GM12878 (cell line): Measurements from ENCODE around the gene ADH6. TPM values are rescaled to one million over a fixed set of nuclear protein-coding genes. Genes with fewer than 3 reads are reported as not detected.

Source experiments
- ATAC-seq: fragments of 200-7000 bp; cut with Tn5 transposase; 3 replicates; pipeline ENCODE4 v1.9.1; 2020; ENCODE audit warnings: mild to moderate bottlenecking, moderate library complexity
- BruUV-seq: library from RNA; stranded (reverse); fragments of 400-500 nt; replicated peaks from 2 replicates; lab custom pipeline; 2021; lab: Mats Ljungman, UMichigan
- CTCF ChIA-PET: fragments of 300-600 bp; sonication (Branson Sonifier 250); formaldehyde crosslinking; extraction: SDS; loops from one replicate; lab custom pipeline; 2021; ENCODE audit warnings: inconsistent platforms; lab: Yijun Ruan, JAX
- POLR2A ChIA-PET: fragments of 350-600 bp; formaldehyde crosslinking; extraction: SDS; loops from one replicate; lab custom pipeline; 2021; ENCODE audit warnings: inconsistent platforms; lab: Charles Lee
- RAD21 ChIA-PET: fragments of 300-600 bp; sonication (Branson Sonifier 250); formaldehyde crosslinking; loops from one replicate; lab custom pipeline; 2023; ENCODE audit warnings: antibody characterized with exemption; ENCODE audit not compliant: unreplicated experiment; lab: Charles Lee
- SMC1A ChIA-PET: fragments of 300-600 bp; sonication (Branson Sonifier 250); formaldehyde crosslinking; loops from one replicate; lab custom pipeline; 2023; ENCODE audit not compliant: unreplicated experiment, uncharacterized antibody; lab: Charles Lee
- DNase-seq: peaks from one replicate; pipeline ENCODE4 v3.0.0-alpha.2; 2011; ENCODE audit warnings: low read depth, low spot score
- FAIRE-seq: peaks from 3 replicates; lab custom pipeline; 2011; peaks lifted over from hg19 to GRCh38; lab: Jason Lieb, UNC
- H2AFZ ChIP-seq: 2 replicates; pipeline ENCODE4 v1.6.0; 2011; ENCODE audit warnings: low read depth, low read length, control low read depth; ENCODE audit not compliant: control insufficient read depth
- H3K27ac ChIP-seq: 2 replicates; pipeline ENCODE4 v1.5.1; 2011; ENCODE audit warnings: control low read depth; ENCODE audit not compliant: control insufficient read depth, insufficient read depth
- H3K27me3 ChIP-seq, 2 experiments: replicated peaks in 1 of 2; 2 replicates each; pipeline versions ENCODE4 v1.6.0 to v1.6.1; 2011; ENCODE audit warnings: low read length in 1 of 2; ENCODE audit not compliant: control insufficient read depth in 2 of 2, insufficient read depth in 2 of 2
- H3K36me3 ChIP-seq, 2 experiments: 2 replicates each; pipeline ENCODE4 v1.5.1; 2011; ENCODE audit warnings: low read length in 1 of 2; ENCODE audit not compliant: control insufficient read depth in 2 of 2, insufficient read depth in 2 of 2
- H3K4me1 ChIP-seq: 2 replicates; pipeline ENCODE4 v1.6.1; 2011; ENCODE audit warnings: mild to moderate bottlenecking, low read length, moderate library complexity, mixed read lengths; ENCODE audit not compliant: control insufficient read depth, insufficient read depth
- H3K4me2 ChIP-seq: 2 replicates; pipeline ENCODE4 v1.6.0; 2011; ENCODE audit warnings: control low read depth; ENCODE audit not compliant: control insufficient read depth, insufficient read depth
- H3K4me3 ChIP-seq: fragments of 200-600 bp; sonication (generic); 2 replicates; pipeline ENCODE4 v1.5.1; 2016
- H3K79me2 ChIP-seq: 2 replicates; pipeline ENCODE4 v1.6.0; 2011; ENCODE audit warnings: low read length; ENCODE audit not compliant: control insufficient read depth, insufficient read depth
- H3K9ac ChIP-seq: 2 replicates; pipeline ENCODE4 v1.8.0; 2011; ENCODE audit warnings: low read length, control low read depth, mixed read lengths; ENCODE audit not compliant: control insufficient read depth, insufficient read depth
- H3K9me3 ChIP-seq: replicated peaks from 3 replicates; pipeline ENCODE4 v1.5.1; 2011; ENCODE audit warnings: mild to moderate bottlenecking, low read length; ENCODE audit not compliant: control insufficient read depth, insufficient read depth
- H4K20me1 ChIP-seq: 2 replicates; pipeline ENCODE4 v1.6.0; 2011; ENCODE audit not compliant: control insufficient read depth, insufficient read depth
- ASH2L ChIP-seq: fragments of 300-600, 200-600 bp; sonication (generic); IDR thresholded peaks from 2 replicates; pipeline ENCODE4 v1.6.1; 2017; ENCODE audit warnings: low read depth, mild to moderate bottlenecking, borderline replicate concordance
- ATF3 ChIP-seq: IDR thresholded peaks from 2 replicates; pipeline ENCODE4 v1.6.1; 2011; ENCODE audit warnings: low read depth, mild to moderate bottlenecking, low read length, moderate library complexity, borderline replicate concordance; ENCODE audit errors: extremely low read depth
- BCLAF1 ChIP-seq: fragments of 450-650 bp; IDR thresholded peaks from 2 replicates; pipeline ENCODE4 v1.6.1; 2017; ENCODE audit warnings: antibody characterized with exemption, mild to moderate bottlenecking, moderate library complexity
- DPF2 ChIP-seq: fragments of 450-650 bp; IDR thresholded peaks from 2 replicates; pipeline ENCODE4 v1.6.1; 2017; ENCODE audit warnings: mild to moderate bottlenecking
- JUNB ChIP-seq: IDR thresholded peaks from 2 replicates; pipeline ENCODE4 v1.6.1; 2016; ENCODE audit warnings: antibody characterized with exemption, mild to moderate bottlenecking
- KLF5 ChIP-seq: fragments of 450-650 bp; IDR thresholded peaks from 2 replicates; pipeline ENCODE4 v1.6.1; 2014; ENCODE audit warnings: mild to moderate bottlenecking; ENCODE audit not compliant: partially characterized antibody
- MYC ChIP-seq: IDR thresholded peaks from 2 replicates; pipeline ENCODE4 v1.6.1; 2011; ENCODE audit warnings: mild to moderate bottlenecking, low read length, moderate library complexity, inconsistent platforms; ENCODE audit not compliant: insufficient read depth, insufficient replicate concordance, insufficient read length, severe bottlenecking
- SREBF2 ChIP-seq: IDR thresholded peaks from 2 replicates; pipeline ENCODE4 v1.6.1; 2012; ENCODE audit warnings: mild to moderate bottlenecking, low read length
- STAT3 ChIP-seq: IDR thresholded peaks from 2 replicates; pipeline ENCODE4 v1.6.1; 2011; ENCODE audit warnings: low read depth, low read length, improper control_type of control experiment
- ZNF622 ChIP-seq: fragments of 450-650 bp; IDR thresholded peaks from 2 replicates; pipeline ENCODE4 v1.6.1; 2017; ENCODE audit warnings: mild to moderate bottlenecking, inconsistent platforms
- WGBS: methylation state at CpG from one replicate; pipeline ENCODE4 v1.1.6; 2016; ENCODE audit warnings: low lambda C conversion rate; ENCODE audit not compliant: insufficient replicate concordance, insufficient coverage; ENCODE audit errors: missing lambda C conversion rate; 5-methylcytosine and 5-hydroxymethylcytosine counted together
- in situ Hi-C: fragments of 300-500 bp; cut with MboI; formaldehyde crosslinking; loops from 9 replicates; pipeline ENCODE4 v1.14.3; 2018; ENCODE audit warnings: mixed read lengths
- intact Hi-C: fragments of 100-400 bp; cut with micrococcal nuclease; formaldehyde crosslinking; loops from one replicate; pipeline ENCODE4 v1.14.2; 2022; ENCODE audit not compliant: unreplicated experiment
- polyA plus RNA-seq, 11 experiments: library from polyadenylated mRNA; depleted of rRNA in 4 of 11; unstranded in 6 of 11; stranded (reverse) in 5 of 11; fragments of >200 nt; fragmentation: Nextera tagmentation in 4 of 11; fragmentation: Illumina TruSeq in 1 of 11; extraction: Ambion mirVana in 4 of 11; extraction: Trizol in 1 of 11; gene quantifications; 1 replicate in 1 of 11; 2 replicates in 10 of 11; pipeline versions ENCODE4 v1.2.1 to v1.2.3, GENCODE V29; 2011 to 2016; ENCODE audit warnings: inconsistent platforms in 2 of 11, missing spikeins in 2 of 11, low read depth in 1 of 11
- total RNA-seq, 4 experiments: library from RNA; depleted of rRNA in 3 of 4; stranded (reverse); fragments of >200 nt in 3 of 4; fragmentation: Illumina TruSeq in 1 of 4; extraction: Trizol in 1 of 4; gene quantifications; 2 replicates each; pipeline versions ENCODE4 v1.2.1 to v1.2.3, GENCODE V29; 2013 to 2021

ADH6 gene
- total and polyA plus RNA-seq, 10 of the 15 experiments (the other 5 are each of a cell fraction or from before 2014, with no cell fraction given) = 0.03 to 0.16 TPM; not detected in 8

GRCh38 chr4:99166544-99166943 is 52.5 kb downstream of the ADH6 start:
- Histone ChIP-seq H3K27ac (no peak overlapping the region), H3K27me3 (no peaks in the 10 kb centered on the region), H3K9me3 (no peaks in the 10 kb centered on the region), H3K9ac (no peak overlapping the region), H3K4me2 (no peak overlapping the region), H3K79me2 (no peaks in the 10 kb centered on the region), H4K20me1 (no peaks in the 10 kb centered on the region), H2AFZ (no peak overlapping the region), H3K36me3 (no peaks in the 10 kb centered on the region), H3K4me3 (no peak overlapping the region), H3K4me1 (no peaks in the 10 kb centered on the region)
- RAD21 ChIA-PET = interaction anchor here (1.1 kb wide), 1 partner anchor 171 kb away, joined by 3 read pairs; the partner anchor contains the start of gene METAP1
- TF ChIP-seq KLF5 (no peak), SREBF2 (no peak), JUNB (no peak), ZNF622 (no peak), ATF3 (no peak), ASH2L (no peak), STAT3 (no peak), MYC (no peak), BCLAF1 (no peak), DPF2 (no peak)
- CTCF ChIA-PET = no interaction called here
- POLR2A ChIA-PET = interaction anchor here (0.6 kb wide), 1 partner anchor 1462 kb away, joined by 5 read pairs; no protein-coding TSS in a partner anchor
- ATAC-seq (no peak), FAIRE-seq (no peak), DNase-seq (no peak)
- BruUV-seq = no TSS peak
- in situ Hi-C loops (no loop called here), intact Hi-C loops (no loop called here)
- SMC1A ChIA-PET = interaction anchor here (0.7 to 1.0 kb wide), 2 partner anchors 12 to 1786 kb away, joined by 3 read pairs; no protein-coding TSS in a partner anchor
- 95% methylated on average over 2 of the region's 2 CpGs for WGBS
